HG02798 (cell line): ENCODE measurements around the gene NTNG2.

Source experiments
- ATAC-seq: cut with Tn5 transposase; IDR thresholded peaks from one replicate; pipeline ENCODE4 v1.9.1; 2021; ENCODE audit warnings: mild to moderate bottlenecking; ENCODE audit not compliant: unreplicated experiment, poor library complexity

NTNG2 gene

DNA sequence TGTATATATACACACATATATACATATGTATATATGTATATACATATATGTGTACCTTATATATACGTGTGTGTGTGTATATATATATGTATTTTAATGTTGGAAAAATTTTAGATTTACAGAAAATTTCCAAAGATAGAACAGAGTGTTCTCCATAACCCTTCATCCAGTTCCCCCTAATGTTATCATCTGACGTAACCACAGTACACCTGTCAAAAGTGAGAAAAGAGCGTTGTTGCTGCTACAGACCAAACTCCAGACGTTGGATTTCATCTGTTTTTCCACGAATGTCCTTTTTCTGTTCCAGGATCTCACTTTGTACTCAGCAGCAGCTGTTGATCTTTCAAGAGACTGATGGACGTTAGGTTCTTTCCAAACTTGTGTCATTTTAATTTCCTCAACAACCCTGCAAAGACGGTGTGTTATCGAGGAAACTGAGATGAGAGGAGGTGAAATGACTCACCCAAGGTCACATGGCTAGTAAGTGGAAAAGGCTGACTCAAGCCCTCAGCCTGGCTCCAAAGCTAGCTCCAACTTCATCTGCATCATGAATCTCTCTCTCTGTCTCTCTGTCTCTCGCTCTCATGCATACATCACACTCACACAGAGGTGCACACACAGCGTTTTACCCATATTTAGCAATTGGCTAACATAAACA lies 17.0 kb upstream of the NTNG2 start:
- no peak for ATAC-seq

DNA sequence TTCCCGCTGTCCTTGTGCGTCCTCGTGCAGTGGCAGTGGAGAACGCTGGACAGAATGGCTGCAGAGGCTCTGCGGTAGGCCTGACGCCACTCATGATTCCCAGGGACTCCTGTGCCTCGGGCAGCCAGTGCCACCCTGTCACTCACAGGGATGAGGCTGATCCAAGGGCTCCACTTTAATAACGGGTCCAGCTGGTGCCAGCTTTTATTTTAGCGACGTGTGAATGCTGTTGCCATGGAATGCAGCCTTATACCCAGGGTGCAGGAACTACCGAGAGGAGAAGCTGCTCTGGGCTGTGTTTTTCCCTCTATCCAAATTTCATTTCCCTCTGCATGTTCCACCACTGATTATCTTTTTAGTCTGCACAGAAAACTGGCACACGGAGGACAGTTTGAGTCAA lies 15.8 kb upstream of the NTNG2 start:
- no peak for ATAC-seq

GRCh38 chr9:132146575-132146974 lies 15.3 kb upstream of the NTNG2 start:
- no peak for ATAC-seq

DNA sequence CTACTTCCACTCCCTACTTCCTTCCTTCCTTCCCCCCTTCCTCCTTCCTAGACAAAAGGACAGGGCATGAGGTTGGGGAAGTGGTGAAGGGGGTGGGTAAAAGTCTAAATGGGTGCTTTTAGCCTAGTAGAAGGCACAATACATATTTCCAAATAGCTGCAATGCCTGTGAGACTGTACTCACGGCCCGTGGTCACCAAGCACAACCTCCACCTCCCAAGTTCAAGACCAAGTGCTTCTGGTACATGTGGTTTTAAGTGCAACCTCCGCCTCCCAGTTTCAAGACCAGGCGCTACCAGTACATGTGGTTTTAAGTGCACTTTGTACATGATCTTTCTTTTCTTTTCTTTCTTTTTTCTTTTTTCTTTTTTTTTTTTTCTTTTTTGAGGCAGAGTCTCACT lies 14.5 kb upstream of the NTNG2 start:
- ATAC-seq: no peak

DNA sequence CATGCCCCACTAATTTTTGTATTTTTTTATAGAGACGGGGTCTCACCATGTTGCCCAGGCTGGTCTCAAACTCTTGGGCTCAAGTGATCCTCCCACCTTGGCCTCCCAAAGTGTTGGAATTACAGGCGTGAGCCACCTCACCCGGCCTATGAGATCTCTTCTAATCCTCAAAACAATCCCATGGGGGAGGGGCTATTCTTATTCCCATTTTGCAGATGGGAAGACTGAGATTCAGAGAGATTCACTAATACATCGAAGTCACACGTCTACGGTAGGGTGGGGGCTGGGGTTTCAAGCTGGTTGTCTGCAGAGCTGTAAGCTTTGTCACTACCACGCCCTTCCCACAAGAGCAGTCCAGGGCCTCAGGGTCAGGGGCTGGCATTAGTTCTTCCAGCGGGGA lies 14.0 kb upstream of the NTNG2 start:
- ATAC-seq: no peak

DNA sequence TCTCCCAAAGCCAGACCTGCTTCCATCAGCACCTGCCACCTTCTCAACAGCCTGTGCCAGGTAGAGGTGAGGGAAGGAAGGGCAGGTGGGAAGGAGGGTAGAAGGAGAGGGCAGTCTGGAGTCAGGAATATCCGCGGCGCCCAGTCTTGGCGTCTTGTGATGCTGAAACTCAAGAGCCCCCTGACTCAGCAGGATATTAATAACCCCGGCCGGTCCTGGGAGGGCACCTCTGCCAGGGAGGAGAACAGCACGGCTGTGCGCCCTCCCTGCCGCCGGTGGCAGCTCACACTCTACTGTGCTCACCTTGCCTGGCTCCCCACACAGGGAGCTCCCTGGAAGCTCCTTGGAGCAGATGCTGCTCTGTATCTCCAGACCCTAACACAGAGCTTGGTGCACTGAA lies 11.6 kb upstream of the NTNG2 start:
- ATAC-seq: no peak

- ATAC-seq: no peak
Measured at GRCh38 chr9:132151118-132151517, 10.7 kb upstream of the NTNG2 start.

DNA sequence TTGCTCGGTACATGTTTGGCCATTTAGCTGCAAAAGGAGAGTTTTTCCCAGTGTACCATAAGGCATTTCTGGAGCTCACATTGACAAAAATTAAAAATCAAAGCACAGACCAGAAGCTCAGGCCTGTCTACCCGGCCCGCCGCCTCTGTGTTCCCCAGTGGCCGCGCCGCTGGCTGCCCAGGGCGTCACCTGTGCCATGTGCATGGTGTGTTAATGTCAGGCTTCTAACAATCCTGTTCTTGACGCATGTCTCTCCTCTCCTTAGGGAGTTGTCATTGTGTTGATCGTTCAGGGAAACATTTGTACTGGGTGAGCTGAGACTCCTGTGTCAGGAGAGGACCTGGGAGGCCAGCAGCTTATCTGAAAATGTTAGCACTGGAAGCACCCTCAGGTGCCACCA lies 9.6 kb upstream of the NTNG2 start:
- no peak for ATAC-seq

DNA sequence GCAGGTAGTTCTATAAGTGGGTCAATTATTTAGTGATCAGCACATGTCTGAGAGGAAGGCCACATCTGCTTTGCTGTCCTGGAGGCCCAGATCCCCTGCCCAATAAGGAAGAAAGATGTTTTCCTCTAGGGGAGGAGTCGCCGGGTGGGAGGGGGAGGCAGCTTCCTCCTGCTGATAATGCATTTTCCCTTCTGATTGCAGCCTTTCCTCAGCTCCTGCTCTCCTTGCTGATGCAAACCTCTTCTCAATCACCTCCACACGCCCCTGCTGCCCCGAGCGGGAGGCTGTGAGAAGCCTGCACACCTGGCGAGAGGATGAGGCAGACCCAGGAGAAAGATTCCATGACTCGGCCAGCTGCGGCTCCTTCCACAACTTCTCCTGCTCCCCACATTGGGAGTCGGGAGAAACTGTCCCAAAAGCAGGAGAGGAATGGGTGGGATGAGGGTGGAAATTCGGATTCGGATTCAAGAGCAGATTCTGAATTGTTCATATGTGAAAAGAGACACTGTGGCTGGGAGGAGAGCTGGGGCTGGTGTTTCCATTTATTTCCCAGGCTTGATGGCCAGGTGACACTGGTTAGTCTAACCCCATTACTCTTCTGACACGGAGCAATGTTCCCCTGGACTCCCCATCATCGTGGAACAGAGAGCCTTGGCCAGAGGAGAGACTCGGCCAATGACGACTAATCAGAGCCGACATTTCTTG lies 6.8 kb upstream of the NTNG2 start:
- ATAC-seq: no peak

DNA sequence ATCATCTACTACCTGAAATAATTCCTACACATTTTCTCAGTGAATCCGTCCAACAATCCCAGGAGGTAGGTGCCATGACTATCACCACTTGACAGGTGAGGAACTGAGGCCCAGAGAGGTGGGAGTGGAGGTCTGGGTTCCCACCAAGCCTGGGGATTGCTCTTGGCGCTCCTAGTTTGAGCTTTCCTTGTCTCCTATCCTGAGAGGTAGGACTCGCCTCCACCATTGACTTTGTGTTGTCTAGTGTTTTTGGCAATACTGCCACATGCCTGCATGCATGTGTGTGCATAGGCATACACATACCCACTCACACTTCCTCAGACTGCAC lies 6.3 kb upstream of the NTNG2 start:
- no peak for ATAC-seq

DNA sequence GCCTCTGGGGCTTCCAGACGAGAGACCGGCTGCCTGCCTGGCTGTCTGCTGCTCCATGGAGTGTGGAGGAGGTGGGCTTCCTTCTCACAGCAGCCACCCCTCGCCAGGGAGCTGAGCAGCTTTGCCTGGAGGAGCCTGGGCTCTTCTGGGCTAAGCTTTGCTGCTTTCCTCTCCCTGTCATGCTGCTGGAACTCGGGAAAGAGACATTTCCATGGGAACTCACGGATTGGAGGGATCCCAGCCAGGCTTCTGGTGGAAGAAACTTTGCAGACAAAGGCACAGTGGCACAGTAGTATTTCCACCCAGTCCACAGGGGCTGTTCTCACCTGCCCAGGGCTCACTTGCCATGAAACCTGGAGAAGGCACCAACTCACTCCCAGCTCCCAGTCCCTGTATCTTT lies 5.6 kb upstream of the NTNG2 start:
- no peak for ATAC-seq

DNA sequence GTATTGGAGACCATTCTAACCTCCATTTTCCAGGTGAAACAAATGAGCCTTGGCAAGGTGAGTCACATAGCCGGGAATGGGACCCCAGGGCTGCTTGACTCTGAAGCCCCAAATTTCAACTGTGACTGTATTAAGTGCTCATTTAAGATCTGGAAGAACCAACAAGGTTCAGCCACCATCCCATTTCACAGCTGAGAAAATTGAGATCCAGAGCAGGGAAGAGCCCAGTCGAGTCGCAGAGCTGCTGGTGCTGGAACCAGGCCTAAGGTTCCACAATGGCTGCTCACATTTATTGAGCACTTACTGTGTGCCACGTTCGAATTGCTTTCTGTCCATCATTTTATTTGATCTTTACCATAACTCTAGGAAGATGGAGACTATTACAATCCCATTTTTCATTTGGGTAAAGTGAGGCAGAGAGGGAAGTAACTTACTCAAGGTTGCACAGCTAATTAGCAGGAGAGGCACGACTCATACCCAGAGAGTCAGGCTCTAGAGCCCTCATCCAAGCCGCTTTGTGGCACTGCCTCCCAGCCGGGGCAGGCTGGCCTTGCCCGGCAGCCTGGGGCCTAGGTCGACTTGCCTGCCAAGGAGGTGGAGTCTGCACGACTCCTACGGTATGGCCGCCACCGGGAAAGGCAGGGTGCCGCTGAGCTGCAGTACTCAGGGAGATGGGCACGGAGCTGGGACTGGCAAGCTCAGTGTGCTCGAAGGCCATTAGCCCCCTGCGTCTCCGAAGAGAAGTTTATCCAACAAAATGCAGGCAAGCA lies 4.3 kb upstream of the NTNG2 start:
- ATAC-seq: no peak

GRCh38 chr9:132160802-132161742 lies 786 bp upstream of the NTNG2 start:
- no peak for ATAC-seq

GRCh38 chr9:132162764-132163456 lies 1.1 kb downstream of the NTNG2 start:
- ATAC-seq: no peak

- no peak for ATAC-seq
Measured at GRCh38 chr9:132163457-132163875, 1.6 kb downstream of the NTNG2 start.

- ATAC-seq: no peak
Measured at GRCh38 chr9:132163876-132164603, 2.2 kb downstream of the NTNG2 start.

GRCh38 chr9:132164604-132165362 lies 2.9 kb downstream of the NTNG2 start:
- ATAC-seq: no peak

DNA sequence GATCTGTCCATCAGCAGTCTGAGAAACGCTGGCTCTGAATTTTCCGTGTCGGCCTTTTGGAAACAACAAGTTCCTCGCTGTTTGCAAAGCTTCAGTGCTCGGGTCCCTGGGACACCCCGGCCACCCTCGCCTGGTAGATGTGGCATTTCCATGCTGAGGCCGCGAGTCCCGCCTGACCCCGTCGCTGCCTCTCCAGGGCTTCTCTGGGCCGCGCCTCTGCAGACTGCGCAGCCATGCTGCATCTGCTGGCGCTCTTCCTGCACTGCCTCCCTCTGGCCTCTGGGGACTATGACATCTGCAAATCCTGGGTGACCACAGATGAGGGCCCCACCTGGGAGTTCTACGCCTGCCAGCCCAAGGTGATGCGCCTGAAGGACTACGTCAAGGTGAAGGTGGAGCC lies 4.7 kb downstream of the NTNG2 start:
- ATAC-seq: no peak

GRCh38 chr9:132167192-132167591 lies 5.3 kb downstream of the NTNG2 start:
- no peak for ATAC-seq
